ENCODE measurements around the gene HEPN1.

The HEPN1 gene

DNA sequence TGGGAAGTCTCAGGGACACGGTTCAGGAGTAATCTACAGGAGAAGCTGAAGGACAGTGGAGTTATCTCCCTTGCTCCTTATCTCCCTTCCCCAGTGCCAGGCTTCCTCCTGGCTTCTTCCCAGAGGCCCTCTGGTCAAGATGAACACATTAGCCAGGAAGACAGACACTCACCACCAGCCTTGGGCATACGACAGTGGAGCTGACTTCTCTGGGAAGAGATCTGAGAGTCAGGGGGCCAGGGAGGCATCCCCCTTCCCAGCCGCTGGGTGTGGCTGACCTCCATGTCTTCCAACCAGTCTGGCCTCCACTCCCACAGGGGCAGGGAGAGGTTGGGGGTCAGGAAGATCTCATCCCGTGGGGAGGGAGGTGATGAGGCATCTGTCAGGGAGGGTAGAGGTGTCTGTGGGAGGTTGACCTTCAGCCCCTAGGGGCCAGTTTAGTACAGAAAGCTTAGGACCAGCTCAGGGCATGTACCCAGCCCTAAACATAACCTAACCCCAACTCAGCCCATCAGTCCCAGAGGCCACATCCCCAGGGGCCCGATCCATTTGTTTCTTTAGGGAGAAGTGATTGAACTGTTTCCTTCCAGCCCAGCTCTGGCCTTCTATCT is 34.1 kb upstream of the HEPN1 start:
- no peak for DNase-seq (ENCODE audit: low read depth in 1 of 2, low spot score in 1 of 2)

DNA sequence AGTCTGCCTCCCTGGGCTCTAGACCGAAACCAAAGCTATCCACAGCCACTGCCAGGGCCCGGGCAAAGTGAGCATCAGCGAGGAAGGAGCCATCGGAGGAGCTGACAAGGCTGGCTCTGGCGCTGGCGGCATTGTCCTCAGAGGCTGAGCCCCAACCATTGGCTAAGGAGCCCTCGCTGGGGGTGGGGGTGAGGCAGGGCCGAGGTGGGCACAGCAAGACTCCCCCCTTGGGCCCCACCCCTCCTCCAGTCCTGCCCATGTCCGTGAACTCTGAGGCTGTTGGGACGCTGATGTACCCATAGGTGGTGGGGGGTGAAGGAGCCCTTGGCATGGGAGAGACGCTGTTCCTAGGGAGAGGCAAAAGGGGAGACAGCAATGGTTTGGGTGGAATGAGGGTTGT is 32.6 kb upstream of the HEPN1 start:
- no peak for DNase-seq (ENCODE audit: low read depth in 1 of 2, low spot score in 1 of 2)

DNA sequence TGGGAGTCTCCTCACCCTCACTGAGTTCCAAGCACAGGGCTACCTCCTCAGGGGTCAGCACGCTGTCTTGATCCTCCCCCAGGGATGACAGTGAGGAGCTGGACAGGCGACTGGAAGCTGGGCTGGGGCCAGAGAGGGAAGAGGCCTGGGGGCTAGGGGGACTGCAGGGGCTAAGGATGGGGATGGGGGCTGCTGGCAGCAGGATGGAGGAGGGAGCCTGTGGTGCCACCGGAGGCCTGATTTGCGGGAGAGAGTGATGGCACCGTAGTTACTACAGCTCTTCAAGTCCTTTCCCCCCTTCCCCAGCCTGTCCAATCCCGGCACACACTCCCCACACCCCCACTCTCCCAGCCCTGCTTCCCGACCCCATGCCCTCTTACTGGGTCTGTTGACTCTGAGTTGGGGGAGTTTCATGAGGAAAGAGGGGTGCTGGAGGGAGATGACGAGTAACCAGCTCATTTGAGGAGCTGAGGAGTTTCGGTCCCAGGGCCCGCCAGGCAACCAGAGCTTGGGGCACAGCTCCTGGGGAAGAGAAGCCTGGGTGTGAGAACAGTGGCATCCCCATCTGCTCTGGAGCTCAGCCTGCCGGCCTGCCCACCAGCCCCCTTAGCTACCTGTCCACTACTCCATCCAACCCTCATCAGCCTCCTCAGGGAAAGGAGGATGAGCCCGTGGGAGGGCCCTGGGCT is 31.9 kb upstream of the HEPN1 start:
- DNase-seq (ENCODE audit: low read depth in 1 of 2, low spot score in 1 of 2): no peak

DNA sequence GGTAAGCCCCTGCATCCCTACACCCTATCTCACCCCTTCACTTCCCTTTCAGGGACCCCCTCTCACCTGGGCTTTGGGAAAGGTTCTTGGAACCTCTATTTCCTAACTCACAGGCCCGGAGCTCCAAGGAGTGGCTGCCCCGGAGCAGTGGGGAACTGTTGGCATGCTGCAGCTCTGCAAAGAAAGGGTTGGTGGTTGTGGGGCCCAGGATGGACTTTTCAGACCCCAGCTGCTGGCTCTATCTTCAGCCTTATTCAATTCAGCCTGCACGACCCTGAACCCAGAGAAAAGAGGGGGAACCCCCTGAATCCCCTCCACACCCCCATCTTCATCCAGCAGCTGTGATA is 31.4 kb upstream of the HEPN1 start:
- DNase-seq (ENCODE audit: low read depth in 1 of 2, low spot score in 1 of 2): no peak

DNA sequence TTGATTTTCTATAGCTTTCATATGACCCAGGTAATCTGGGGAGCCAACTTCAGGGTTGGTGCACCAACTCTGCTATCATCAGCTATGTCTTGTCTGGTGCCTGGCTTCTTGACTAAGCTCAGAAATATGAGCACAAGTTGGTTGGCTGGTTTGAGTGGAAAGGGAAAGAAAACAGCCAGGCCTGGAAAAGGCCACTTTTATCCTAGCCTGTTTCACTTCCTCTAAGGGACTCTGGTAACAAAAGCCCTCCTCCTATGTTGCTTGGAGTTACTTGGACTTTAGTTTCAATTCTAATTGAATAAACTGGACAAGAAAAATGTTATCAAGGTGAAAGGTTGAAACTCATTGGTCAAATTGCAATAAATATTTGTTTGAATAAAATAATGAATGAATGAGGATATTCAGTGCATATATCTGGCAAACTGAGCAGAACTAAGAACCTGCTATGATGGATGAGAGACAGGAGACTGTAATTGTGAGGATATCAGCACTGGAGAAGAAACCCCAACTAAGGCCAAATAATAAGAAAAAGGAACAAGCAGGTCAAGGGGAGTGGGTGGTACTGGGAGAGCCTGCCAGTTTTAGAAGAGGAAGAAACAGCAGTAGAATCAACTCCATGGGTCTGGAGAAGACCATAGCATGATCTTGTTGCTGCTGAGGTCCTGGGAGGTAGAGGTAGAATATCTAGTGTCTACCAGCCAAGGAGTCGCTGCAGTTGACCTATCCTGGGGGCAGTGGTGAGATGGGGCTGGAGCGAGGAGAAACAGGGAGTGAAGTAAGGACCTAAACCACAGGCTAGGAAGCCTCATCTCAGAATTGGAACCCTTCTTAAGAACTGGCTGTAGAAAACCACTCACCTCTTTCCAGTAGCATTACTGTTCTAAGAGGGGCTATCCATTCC is 29.6 kb upstream of the HEPN1 start:
- DNase-seq (ENCODE audit: low read depth in 1 of 2, low spot score in 1 of 2): no peak

DNA sequence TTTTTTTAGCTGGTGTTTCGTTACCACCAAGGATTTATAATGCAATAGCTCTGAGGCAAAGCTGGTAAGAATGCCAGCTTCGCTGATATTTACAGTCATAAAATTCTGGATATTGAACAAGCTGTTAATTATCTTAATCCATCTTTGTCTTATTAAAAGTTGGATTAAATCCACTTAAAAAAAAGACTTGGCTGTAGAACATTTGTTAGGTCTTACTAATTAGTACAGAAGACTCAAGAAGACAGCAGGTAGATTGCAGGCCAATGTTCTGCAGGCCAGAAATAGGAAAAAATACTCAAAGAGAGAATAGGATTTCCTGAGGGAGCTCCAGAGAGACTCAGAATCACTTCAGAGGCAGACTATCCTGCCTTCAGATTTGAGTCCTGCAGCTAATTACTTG is 28.9 kb upstream of the HEPN1 start:
- no peak for DNase-seq (ENCODE audit: low read depth in 1 of 2, low spot score in 1 of 2)

DNA sequence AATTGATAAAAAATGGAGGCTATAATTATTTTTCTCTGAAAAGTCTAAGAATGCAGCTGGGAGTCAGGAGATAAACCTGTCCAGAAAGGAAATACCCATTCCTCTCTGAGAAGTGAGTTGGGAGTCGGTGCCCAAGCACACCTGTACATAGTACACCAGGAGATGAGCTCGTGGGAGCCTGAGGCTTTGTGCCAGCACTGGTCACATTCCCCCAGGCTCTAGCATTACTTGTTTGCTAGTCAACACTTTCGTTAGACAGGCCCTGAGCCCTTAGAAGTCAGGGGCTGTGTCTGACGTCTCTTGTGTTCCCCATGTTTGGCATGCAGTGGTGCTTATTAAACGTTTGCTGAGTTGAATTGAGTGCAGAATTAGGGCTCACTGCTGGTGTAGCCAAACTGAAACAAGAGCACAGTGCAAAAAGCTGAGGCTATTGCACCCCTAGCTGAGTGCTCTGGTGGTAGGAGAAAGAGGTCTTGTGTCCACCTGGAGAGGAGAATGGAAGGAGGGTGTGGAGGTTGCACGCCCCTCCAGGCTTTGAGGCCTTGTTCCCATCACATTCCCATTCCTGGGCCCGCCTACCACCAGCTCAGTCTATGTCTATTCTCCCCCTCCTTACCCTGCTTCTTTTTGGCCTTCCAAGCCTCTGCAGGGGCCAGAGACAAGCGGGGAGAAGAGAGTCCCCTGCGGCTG is 28.2 kb upstream of the HEPN1 start:
- DNase-seq (ENCODE audit: low read depth in 1 of 2, low spot score in 1 of 2): no peak

DNA sequence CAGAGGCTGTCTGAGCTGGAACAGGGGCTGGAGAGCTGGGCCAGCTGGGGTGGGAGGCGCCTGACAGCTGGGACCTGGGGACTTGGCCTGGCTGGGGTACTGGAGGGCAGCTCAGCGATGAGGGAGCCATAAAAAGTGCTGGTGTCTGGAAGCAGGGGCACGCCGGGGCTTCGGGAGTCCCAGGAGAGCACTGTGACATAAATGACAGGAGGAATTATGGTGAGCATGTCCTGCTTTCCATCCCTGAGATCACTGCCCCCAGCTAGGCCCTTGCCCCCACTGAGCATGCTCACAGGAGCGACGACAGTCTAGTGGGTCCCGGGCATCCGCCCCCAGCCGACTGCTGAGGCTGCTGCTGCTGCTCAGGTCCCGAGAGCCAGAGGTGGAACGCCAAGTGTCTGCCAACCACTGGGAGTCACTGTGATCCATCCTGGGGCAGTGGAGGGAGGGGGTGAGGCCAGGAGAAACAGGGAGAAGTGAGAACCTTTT is 27.6 kb upstream of the HEPN1 start:
- no peak for DNase-seq (ENCODE audit: low read depth in 1 of 2, low spot score in 1 of 2)

DNA sequence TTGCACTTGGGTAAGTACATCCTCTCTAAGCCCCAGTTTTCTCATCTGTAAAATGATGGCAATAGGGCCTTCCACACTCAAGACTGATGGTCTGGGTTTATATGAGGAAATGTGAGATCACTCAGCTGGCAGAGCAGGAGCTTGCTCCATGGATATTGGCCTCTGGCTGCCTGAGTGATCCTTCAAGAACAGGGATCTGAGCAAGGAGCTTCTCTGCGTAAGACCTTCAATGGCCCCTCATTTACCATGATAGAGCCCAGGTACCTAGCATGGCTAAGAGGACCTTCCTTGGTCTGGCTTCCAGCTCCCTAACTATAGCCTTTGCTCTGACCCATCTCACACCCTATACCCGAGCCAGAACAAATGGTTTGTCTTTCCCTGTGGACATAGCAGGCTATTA is 26.9 kb upstream of the HEPN1 start:
- DNase-seq (ENCODE audit: low read depth in 1 of 2, low spot score in 1 of 2): no peak

DNA sequence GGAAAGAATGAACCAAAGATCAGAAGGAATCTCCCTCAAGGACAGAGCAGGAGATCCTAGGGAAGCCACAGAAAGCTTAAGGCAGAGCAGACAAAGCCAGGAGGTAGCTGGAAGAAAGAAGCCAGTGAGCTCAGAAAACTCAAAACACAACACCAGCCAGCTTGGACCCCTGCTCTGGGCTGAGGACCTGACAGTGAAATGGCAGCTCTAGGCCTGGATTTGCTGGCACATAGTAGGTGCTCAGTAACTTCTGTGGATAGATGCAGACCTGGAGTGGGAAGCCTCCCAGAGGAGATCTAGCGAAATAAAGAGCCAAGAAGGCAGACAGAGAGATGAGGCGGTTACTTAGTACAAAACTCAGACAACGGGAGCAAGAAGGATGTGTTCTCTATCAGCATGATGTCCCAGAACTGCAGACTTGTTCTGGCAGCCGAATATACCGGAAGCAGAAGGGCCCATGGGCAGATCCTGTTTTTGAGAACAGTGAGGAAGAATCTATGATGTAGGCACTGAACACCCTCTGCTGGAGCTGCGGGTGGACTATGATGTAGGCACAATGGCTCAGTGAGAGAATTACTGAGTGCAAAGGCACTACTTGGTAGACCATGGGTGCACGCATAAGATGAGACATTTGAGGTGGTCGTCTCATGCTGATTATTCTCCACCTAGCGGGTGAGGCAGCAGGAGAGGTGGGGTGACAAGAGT is 26.1 kb upstream of the HEPN1 start:
- DNase-seq (ENCODE audit: low read depth in 1 of 2, low spot score in 1 of 2): no peak

DNA sequence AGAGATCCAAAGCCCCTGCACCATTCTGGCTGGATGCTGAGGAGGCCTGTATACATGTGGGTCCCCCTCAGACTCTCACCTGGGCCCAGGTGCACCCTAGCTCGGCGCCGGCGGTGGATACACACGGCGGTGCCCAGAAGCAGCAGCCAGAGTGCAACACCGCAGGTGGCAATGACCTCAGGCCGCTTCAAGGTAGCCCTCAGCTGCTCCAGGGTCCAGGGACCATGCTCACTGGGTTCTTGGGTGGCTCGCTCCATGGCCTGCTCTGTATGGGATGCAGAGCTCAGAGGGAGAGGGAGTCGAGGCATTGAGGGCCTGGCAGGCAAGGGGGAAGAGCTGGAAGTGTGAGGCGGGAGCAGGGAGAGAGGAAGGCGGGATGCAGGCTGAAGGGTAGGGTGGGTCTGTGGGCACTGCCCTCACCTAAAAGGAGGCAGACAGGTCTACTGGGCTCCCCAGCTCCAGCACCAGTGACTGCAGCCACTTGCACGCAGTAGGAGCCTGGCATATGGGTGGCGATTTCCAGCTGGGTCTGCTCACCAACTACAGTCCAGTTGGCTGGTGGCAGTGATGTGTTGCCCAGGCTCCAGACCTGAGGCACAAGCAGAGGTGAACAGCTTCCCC is 25.2 kb upstream of the HEPN1 start:
- DNase-seq (ENCODE audit: low read depth in 1 of 2, low spot score in 1 of 2): no peak

DNA sequence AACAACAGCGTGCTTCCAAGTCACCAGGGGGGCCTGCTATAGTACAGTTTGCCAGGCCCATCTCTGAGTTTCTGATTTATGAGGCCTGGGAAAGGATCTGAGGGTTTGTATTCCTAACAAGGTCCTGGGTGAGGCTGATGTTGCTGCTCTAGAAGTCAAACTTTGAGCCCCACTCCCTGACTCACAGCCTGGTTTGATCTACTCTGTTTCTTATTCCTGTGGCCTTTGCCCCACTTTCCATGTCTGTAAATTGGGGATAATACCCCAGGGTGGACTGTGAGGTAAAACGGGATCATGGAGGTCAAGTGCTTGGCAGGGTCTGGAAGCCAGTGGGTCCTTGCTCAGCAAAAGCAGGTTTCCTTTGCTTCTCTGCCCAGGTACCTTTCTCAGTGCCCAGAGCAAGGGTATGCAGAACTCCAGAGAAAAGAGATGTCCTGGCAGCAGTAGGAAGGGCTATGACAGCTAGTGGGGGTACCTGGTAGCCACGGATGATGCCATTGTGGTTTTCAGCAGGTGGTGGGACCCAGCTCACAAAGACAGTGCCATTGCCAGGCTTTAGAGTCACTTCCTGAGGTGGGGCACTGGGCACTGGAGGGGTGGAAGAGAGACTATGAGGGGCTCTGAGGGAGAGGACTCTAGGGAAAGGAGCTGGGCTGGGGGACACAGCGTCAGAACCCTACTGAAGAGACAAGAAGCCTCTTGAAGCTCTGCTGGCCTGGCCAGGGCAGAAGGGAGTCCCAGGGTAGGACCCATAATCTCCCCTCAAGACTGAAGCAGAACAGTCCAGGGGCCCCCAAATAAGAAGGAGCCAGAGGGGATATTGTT is 24.2 kb upstream of the HEPN1 start:
- no peak for DNase-seq (ENCODE audit: low read depth in 1 of 2, low spot score in 1 of 2)

DNA sequence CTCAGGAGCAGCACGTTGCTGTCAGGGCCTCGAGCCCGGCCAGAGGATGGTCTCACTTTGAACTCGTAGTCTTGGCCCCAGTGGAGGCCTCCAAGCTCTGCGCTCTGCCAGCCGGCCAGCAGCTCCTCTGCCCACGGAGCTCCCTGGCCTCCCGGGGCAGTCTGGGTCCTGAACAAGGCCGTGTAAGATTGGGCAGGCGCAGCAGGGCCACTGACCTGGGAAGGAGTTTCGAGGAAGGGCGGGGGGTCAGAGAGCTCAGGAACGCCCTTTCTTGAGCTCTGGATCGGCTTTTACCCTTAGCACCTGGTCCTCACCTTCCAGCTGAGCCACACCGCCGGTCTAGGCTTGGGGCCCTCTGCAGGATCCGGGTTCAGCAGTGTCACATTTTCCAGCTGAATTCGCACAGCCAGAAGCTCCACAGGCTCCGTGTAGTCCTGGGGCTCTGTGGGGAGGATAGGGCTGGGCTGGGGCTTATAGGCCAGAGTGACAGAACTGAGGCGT is 23.5 kb upstream of the HEPN1 start:
- DNase-seq (ENCODE audit: low read depth in 1 of 2, low spot score in 1 of 2): no peak

DNA sequence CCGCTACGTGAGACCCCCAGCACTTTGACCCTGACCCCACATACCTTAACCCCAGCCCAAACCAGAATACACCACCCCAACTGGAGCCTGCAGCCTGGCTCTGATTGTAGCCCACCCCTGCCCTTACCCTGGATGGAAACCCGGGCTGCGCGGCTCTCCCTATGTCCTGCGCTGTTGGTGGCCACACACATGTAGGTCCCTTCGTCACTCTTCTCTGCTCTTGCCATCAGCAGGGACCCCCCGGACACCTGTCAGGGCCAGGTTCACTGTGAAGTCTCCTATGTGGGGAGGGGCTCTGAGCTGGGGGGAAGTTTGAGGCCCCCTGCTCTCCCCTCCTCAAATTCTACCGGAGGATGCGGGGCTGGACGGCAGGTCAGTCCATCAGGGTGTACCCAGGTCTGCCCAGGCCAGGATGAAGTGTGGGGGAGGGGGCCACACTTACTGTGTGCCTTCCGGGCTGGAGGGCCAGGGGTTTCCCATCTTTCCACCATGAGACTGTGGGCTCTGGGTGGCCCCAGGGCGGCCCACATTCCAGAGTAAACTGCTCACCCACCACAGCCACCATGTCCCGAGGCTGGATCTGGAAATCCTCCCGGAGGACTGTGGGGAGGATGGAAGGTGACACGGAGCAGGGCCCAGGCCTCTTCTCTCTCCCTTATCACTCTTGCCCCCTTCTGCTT is 22.8 kb upstream of the HEPN1 start:
- no peak for DNase-seq (ENCODE audit: low read depth in 1 of 2, low spot score in 1 of 2)

DNA sequence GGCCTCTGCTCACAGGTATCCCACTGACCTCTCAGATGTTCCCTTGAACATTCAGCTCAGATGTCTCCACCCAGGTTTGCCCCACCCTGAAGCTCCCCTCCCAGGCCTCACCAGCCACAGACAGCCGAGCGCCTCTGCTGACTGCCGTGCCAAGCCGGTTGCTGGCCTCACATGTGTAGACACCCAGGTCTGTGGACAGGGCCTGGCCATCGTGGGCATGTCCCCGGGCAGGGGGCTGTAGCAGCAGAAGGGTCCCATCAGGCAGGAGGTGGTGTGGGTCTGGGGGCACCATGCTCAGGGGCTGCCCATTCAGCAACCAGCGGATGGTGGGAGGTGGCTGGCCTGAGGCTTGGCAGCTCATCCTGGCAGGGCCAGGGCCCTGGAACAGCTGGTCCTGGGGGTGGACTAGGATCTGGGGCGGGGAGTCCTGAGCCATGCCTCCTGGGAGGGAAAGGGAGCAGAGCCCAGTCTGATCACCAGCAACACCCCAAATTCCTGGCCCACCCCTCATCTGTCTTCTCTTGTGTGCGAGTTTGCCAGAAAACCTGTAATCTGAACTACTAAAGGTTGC is 22.1 kb upstream of the HEPN1 start:
- DNase-seq (ENCODE audit: low read depth in 1 of 2, low spot score in 1 of 2): no peak

DNA sequence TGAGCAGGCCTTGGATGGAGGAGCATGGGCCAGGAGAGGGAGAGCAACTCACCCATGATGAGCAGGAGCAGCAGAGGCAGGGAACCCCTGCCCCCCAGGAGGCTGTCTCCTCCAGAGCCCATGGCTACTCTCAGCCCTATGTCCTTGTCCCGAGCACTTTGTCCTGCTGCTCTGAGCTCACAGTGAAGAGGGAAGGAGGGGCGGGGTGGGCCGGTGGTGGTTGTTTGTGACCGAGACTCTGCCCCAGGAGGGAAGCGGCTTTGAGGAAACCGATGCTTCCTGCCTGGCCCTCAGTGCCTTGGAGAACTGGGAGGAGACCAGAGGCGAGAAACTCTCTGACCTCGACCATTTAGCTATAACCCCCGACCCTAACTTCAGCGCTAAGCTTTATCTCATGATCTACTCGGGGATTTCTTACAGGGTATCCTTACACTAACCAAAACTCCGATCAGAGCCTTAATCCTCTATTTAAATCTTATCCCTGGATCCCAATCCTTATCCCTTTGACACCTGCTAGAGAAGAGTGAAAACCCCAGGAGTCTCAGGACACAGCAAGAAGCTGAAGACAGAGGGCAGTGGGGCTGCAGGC is 21.3 kb upstream of the HEPN1 start, which contains the start of gene ROBO4:
ROBO4 (minus strand) TSS at position 192 of the 589 bp plus-strand sequence; CDS start at position 122, 70 bp downstream.
- DNase-seq (ENCODE audit: low read depth in 1 of 2, low spot score in 1 of 2): no peak

DNA sequence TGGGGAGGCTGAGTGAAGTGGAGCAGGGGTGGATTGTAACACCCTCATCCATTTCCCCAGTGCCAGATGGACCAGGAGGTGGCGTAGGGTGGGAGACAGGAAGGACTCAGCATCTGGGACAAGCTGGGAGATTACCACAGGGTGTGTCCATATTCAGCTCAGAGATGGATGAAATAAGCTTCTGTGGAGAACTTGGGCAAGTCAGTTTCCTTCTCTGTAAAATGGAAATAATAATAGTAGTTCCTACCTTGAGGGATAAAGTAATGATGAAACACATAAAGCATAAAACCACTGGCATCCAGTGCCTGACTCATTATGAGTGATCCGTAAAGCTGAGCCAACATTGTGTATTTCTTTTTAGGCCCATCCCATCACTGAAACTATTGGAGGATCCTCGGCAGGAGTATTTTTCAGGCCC is 20.8 kb upstream of the HEPN1 start:
- no peak for DNase-seq (ENCODE audit: low read depth in 1 of 2, low spot score in 1 of 2)

DNA sequence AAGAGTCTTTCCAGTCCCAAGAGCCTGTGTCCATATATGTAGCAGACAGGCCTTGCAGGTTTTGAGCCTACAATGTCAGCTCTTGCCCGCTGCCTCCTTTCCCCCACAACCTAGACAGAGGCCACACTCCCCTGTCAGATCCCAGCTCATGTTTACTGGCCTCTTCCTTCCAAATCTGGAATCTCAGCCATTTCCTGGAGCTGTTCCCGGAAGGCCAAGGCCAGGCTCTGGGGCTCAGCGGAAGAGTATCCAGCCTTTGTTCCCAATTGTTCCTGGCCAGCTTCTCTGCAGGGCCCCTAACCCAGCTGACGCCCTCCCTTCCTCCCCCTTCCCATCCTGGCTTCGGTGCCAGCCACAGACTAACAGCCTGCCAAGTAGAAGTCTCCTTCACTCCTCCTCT is 20.3 kb upstream of the HEPN1 start:
- no peak for DNase-seq (ENCODE audit: low read depth in 1 of 2, low spot score in 1 of 2)

Measured in activated CD4-positive, alpha-beta T cell treated with anti-CD3 and anti-CD28 coated beads, Interleukin-2, amount 50 U/mL, for 24 hours (primary cell).